Measurements from ENCODE around the gene CACNB4. TPM values are rescaled to one million over a fixed set of nuclear protein-coding genes. Genes with fewer than 3 reads are reported as not detected.

Gene CACNB4
- total and polyA plus RNA-seq, 9 of the 15 experiments (the other 6 are each of a cell fraction or from before 2014, with no cell fraction given): 0.01 to 0.20 (median 0.04) TPM; not detected in 1

DNA sequence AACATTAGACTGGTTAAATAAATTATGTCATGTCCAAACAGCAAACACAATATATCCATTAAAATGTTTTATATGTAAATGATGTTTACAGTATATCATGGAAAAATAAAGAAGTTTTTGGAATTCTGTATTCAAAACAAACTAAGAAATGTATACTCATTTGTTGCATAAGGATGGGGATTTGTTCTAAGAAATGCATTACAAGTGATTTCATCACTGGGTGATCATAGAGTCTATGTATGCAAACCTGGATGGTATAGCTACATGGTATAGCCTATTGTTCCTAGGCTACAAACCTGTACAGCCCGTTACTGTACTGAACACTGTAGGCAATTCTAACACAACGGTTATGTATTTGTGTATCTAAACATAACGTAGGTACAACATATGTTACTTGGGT lies 305.7 kb downstream of the CACNB4 start (continued):
- TF ChIP-seq ZNF561 (CRISPR knock-in tag; conservative IDR thresholded peaks at IDR 0.05) (no peak), NFIX (CRISPR knock-in tag; IDR thresholded peaks at IDR 0.05; ENCODE audit: low read depth) (no peak), ZNF586 (CRISPR knock-in tag; conservative IDR thresholded peaks at IDR 0.05) (no peak), CEBPB (tag; IDR thresholded peaks at IDR 0.05) (0 out of 2 replicates have a peak, but pooled peaks have one; percentile 23), PPARD (CRISPR knock-in tag; IDR thresholded peaks at IDR 0.05) (no peak), JUNB (CRISPR knock-in tag; conservative IDR thresholded peaks at IDR 0.05) (no peak), MEF2A (IDR thresholded peaks at IDR 0.05; ENCODE audit: control insufficient read depth, low read depth, low read length) (no peak), XRCC5 (IDR thresholded peaks at IDR 0.05; ENCODE audit: low read depth, low read length) (no peak), ZNF175 (CRISPR knock-in tag; IDR thresholded peaks at IDR 0.05; ENCODE audit: low read depth) (0 out of 2 replicates have a peak, but pooled peaks have one; percentile 21)
- TF ChIP-seq, protein P1, sequence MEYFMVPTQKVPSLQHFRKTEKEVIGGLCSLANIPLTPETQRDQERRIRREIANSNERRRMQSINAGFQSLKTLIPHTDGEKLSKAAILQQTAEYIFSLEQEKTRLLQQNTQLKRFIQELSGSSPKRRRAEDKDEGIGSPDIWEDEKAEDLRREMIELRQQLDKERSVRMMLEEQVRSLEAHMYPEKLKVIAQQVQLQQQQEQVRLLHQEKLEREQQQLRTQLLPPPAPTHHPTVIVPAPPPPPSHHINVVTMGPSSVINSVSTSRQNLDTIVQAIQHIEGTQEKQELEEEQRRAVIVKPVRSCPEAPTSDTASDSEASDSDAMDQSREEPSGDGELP (CRISPR knock-in tag; IDR thresholded peaks at IDR 0.05; ENCODE audit: borderline replicate concordance): no peak
- TF ChIP-seq, protein P2, sequence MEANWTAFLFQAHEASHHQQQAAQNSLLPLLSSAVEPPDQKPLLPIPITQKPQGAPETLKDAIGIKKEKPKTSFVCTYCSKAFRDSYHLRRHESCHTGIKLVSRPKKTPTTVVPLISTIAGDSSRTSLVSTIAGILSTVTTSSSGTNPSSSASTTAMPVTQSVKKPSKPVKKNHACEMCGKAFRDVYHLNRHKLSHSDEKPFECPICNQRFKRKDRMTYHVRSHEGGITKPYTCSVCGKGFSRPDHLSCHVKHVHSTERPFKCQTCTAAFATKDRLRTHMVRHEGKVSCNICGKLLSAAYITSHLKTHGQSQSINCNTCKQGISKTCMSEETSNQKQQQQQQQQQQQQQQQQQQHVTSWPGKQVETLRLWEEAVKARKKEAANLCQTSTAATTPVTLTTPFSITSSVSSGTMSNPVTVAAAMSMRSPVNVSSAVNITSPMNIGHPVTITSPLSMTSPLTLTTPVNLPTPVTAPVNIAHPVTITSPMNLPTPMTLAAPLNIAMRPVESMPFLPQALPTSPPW (CRISPR knock-in tag; IDR thresholded peaks at IDR 0.05): no peak

Measured in K562 (cell line).